Activated CD4-positive, alpha-beta T cell treated with anti-CD3 and anti-CD28 coated beads for 1 hour (primary cell): ENCODE data around the gene ASF1A.

Experiments
- DNase-seq: peaks from one replicate; pipeline ENCODE4 v3.0.0-alpha.2; 2020

Gene ASF1A

GRCh38 chr6:118882314-118882905, 11.5 kb upstream of the ASF1A start:
- no peak for DNase-seq

DNA sequence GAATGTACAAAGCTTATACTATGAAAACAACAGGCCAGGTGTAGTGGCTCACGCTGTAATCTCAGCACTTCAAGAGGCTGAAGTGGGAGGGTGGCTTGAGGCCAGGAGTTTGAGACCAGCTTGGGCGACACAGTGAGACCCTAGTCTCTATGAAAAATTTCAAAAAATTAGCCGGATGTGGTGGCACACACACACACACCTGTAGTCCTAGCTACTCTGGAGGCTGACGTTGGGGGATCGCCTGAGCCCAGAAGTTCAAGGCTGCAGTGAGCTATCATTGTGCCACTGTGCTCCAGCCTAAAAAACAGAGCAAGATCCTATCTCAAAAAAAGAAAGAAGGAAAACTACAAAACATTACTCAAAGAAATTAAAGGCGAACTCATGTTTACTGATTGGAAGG, 7.3 kb upstream of the ASF1A start:
- no peak for DNase-seq

GRCh38 chr6:118889163-118889562, 4.8 kb upstream of the ASF1A start:
- DNase-seq = no peak

DNA sequence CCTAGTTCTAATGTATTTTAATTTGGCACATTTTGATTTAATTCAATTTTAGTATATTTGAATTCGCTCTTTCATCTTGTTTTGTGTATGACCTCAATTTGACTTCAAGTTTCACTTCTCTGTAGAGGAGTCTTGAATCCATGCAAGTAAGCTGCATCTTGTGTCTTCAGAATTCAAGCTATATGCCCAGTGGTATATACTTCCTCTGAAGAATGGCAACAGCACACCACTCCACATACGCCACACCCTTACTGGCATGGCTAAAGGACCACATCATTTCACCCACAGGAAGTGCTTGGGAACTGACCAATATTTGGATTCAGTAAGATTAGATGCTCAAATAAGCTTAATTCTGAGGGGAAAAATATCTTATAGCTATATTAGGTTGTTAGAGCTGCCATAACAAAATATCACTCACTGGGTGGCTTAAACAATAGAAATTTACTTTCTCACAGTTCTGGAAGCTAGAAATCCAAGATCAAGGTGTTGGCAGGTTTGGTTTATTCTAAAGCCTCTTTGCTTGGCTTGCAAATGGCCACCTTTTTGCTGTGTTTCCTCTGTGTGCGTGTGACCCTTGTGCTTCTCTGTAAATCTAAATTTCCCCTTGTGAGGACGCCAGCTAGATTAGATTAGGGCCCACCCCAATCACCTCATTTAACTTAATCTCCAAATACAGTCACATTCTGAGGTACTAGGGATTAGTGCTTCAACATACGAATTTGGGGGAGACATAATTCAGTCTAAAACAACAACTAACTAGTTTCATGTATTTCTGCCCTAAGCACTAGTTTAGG, 2.8 kb upstream of the ASF1A start:
- no peak for DNase-seq

DNA sequence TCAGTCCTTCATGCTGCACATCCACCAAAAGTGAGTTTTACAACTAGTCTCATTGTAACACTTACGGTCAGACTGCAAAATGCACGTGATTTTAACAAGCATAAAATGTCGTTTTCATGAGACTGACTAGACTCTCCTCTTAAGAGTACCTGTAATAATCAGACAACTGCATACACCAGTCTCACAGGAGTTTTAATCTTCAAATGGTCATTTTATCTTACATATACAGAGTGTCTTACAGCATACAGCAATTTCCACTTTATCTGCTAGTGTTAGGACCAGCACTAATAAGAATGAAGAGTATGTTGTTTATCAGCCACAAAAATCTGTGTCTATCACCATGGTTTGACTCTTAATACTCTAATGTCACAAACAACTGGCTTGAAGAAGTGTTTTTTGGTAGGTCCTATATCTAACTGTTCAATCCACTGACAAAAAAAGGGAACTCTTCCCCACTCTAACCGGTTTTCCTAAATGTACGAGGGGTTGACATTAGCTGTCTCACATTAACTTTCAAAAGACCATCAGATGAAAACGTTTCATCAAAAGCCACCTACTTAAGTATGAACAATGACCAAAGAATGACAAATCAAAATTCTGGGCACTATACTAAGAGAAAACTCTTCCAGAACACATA, 1.5 kb upstream of the ASF1A start:
- no peak for DNase-seq

DNA sequence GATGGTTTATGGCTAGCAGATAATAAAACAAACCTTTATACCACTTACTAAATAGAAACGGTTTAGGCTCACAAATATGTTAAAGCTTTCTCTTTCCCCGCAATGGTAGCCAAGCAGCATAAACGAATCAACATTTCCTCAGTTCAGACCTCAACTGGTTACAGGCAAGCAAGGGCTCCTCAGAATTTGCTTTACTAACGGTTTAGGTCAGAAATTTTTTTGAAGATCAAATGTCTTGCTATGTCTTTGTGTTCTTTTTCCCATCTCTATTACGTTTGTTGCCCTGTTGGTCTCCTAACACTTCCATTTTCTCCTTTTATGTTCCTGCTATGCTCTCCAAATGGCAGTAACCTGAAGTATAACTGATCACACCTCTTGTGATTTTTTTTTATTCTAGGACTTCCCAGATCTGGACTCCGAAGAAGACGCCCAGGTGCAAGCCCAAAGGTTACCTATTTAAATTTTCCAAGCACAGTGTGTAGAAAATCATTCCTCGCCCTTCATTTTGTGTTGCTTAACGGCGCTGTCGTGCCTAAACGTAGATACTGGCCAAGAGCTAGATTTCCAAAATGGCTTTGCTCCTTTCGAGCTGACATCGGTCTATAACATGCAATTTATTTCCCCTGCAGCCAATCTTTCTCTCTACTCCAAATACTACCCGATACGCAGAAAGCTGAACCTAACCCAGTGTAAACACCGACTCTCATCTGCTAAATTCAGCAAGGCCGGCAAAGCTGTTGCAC, 717 bp upstream of the ASF1A start:
- DNase-seq = peak; percentile 24

- DNase-seq = peak; percentile 45
Measured at GRCh38 chr6:118894425-118895260, 691 bp downstream of the ASF1A start.

DNA sequence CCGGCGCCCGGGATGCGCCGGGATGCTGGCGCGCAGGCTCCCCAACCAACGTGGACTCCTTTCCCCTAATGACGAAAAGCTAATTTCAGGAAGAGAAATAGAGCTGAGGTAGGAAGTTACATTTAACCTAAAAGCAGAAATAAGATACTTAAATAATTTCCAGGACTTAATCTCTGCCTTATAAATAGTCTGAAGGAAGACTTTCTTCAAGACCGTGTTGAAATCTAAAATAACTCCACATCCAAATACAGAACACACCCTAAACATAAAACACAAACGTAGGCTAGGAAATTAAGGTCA, 1.3 kb downstream of the ASF1A start:
- no peak for DNase-seq

- no peak for DNase-seq
Measured at GRCh38 chr6:118895859-118896258, 1.9 kb downstream of the ASF1A start.

- no peak for DNase-seq
Measured at GRCh38 chr6:118896339-118897136, 2.6 kb downstream of the ASF1A start.

GRCh38 chr6:118897386-118897785, 3.4 kb downstream of the ASF1A start:
- no peak for DNase-seq

GRCh38 chr6:118899948-118900347, 6.0 kb downstream of the ASF1A start:
- no peak for DNase-seq

DNA sequence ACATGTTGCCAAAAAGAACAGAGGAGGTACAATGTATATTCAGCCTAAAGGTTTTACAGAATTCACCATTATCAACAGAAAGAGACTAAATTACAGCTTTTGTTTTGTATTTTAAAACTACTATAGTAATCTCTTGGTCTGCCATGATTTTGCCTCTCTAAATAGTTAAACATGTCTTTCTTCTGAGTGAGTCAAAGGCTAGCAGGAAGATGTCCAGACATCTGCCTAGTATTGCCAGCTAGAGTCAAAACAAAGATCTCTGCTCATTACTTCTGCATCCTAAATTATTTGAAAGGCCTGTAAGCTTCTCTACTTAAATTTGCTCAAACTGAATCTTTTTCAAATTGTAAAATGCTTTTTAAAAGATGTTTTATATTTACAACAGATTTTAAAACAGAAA, 8.8 kb downstream of the ASF1A start:
- DNase-seq = no peak

- no peak for DNase-seq
Measured at GRCh38 chr6:118903138-118903537, 9.2 kb downstream of the ASF1A start.

DNA sequence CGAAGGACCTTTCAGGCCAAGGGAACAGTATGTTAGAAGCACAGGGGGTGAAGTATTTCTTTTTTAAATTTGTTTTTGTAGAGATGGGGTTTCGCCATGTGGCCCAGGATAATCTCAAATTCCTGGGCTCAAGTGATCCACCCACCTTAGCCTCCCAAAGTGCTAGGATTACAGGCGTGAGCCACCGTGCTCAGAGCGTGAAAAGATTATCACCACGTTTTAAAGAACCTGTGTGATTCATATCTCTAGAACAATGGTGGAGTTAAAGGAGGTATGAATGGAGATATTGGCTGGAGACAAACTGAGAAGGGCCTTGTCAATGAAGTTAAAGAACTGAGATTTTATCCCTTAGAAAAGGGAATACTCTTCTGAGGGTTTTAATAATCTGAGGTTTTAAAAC, 9.7 kb downstream of the ASF1A start:
- DNase-seq = no peak

GRCh38 chr6:118905084-118905483, 11.1 kb downstream of the ASF1A start:
- no peak for DNase-seq

- DNase-seq = no peak
Measured at GRCh38 chr6:118905851-118906250, 11.9 kb downstream of the ASF1A start.

DNA sequence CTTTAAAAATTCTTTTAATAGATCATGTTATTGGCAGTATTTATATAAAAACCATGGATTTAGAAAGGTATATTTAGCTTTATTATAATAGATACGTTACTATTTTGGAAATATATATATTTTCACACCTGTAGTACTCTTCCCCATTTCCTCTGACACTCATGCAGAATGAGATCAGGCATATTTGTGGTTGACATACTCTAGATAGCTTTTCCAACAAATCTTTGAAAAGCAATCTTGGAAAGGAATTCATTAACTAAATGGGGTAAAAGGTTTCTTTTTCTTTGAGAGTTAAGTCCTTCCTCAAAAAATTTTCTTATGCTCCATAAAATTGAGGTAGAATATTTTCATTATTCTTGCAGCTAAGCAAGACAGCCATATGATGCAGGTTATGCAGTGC, 14.5 kb downstream of the ASF1A start:
- DNase-seq = no peak

DNA sequence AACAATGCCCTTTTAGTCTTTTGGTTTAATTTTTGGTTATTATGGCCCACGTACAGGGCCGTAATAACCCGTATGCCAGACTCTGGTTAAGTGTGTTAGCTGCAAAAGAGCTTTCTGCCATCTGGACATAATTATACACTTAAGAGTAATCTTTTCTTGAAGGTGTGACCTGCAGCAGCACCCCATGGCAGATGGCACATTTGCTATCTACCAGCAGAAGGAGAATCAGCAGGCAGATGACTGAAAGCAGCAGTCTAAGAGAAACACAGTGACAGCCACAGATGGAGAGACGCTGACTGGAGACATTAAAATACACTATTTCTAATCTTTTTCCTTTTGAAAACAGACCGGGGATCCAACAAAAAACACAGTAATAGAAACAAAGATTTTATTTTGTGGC, 18.7 kb downstream of the ASF1A start:
- no peak for DNase-seq

GRCh38 chr6:118913161-118913560, 19.2 kb downstream of the ASF1A start:
- DNase-seq = no peak

DNA sequence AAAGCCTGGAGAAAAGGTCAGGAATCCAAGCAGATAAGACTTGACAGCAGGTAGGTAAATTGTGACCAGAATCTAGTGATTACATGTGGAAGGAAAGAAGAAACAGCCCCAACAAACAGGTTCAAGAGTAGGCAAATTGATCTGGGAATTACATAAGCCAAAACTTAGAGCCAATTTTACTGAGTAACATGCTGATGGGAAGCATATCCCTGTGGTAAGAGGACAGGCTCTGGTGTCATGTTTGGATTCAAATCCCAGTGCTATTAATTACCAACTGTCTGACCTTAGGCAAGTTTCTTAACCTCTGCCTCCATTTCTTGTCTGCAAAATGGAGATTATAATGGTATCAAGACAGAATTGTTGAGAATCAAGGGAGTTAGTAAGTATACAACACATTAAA, 20.6 kb downstream of the ASF1A start:
- no peak for DNase-seq
